SU-DHL-6 (cell line): ENCODE measurements around the gene SKAP2.

Source experiments
- H2AFZ ChIP-seq: fragments of 200-600 bp; sonication (generic); 2 replicates; pipeline ENCODE4 v1.6.1; 2014; ENCODE audit warnings: low read depth, mild to moderate bottlenecking, moderate library complexity, mixed read lengths, antibody characterized with exemption, low read length; ENCODE audit not compliant: severe bottlenecking
- H3F3A ChIP-seq: fragments of 200-600 bp; shearing (Covaris generic); 2 replicates; pipeline ENCODE4 v1.6.0; 2016; ENCODE audit warnings: antibody characterized with exemption, mild to moderate bottlenecking; ENCODE audit not compliant: insufficient read depth
- H3K27ac ChIP-seq: fragments of 200-600 bp; sonication (generic); 2 replicates; pipeline ENCODE4 v1.5.1; 2016; ENCODE audit warnings: low read depth, mild to moderate bottlenecking, low read length, moderate library complexity, mixed read lengths
- H3K27me3 ChIP-seq: fragments of 200-600 bp; sonication (generic), shearing (Covaris generic); 2 replicates; pipeline ENCODE4 v1.6.0; 2014; ENCODE audit warnings: mild to moderate bottlenecking, low read length
- H3K36me3 ChIP-seq: fragments of 200-600 bp; sonication (generic); 2 replicates; pipeline ENCODE4 v1.6.1; 2014; ENCODE audit warnings: mild to moderate bottlenecking, low read length, mixed read lengths
- H3K4me2 ChIP-seq: fragments of 300-600, 200-600 bp; shearing (Covaris generic), sonication (generic); 2 replicates; pipeline ENCODE4 v1.6.0; 2014; ENCODE audit warnings: low read length, low read depth, mild to moderate bottlenecking; ENCODE audit not compliant: poor library complexity, severe bottlenecking
- H3K4me3 ChIP-seq: fragments of 200-600 bp; sonication (generic); 2 replicates; pipeline ENCODE4 v1.5.1; 2014; ENCODE audit warnings: antibody characterized with exemption, low read length, mild to moderate bottlenecking, mixed read lengths; ENCODE audit not compliant: insufficient read depth, poor library complexity, severe bottlenecking
- H3K79me2 ChIP-seq: fragments of 200-600 bp; sonication (generic); 2 replicates; pipeline ENCODE4 v1.6.1; 2014; ENCODE audit warnings: mild to moderate bottlenecking, low read length, moderate library complexity; ENCODE audit not compliant: insufficient read depth
- H3K9ac ChIP-seq: fragments of 200-600 bp; sonication (generic); 2 replicates; pipeline ENCODE4 v1.7.0; 2014; ENCODE audit warnings: mild to moderate bottlenecking, low read length
- H3K9me2 ChIP-seq: fragments of 200-600 bp; sonication (generic); replicated peaks from 2 replicates; pipeline ENCODE4 v1.6.1; 2014; ENCODE audit warnings: low read length; ENCODE audit not compliant: insufficient read depth
- H3K9me3 ChIP-seq: fragments of 200-600 bp; sonication (generic); 2 replicates; pipeline ENCODE4 v1.6.1; 2014; ENCODE audit warnings: low read length, mixed read lengths; ENCODE audit not compliant: insufficient read depth
- H4K20me1 ChIP-seq: fragments of 200-600 bp; sonication (generic); 2 replicates; pipeline ENCODE4 v1.6.1; 2014; ENCODE audit warnings: low read depth, mild to moderate bottlenecking, antibody characterized with exemption, low read length, moderate library complexity, mixed read lengths
- CTCF ChIP-seq: fragments of 200-600 bp; sonication (generic); IDR thresholded peaks from one replicate; pipeline ENCODE4 v1.5.1; 2017; ENCODE audit warnings: antibody characterized with exemption, mild to moderate bottlenecking, low read length, moderate library complexity; ENCODE audit not compliant: insufficient read depth, poor library complexity, severe bottlenecking
- EZH2phosphoT487 ChIP-seq: fragments of 200-600 bp; sonication (generic), shearing (Covaris generic); conservative IDR thresholded peaks from 2 replicates; pipeline ENCODE4 v1.6.1; 2018; ENCODE audit warnings: mild to moderate bottlenecking, antibody characterized with exemption, low read length, moderate library complexity, mixed read lengths

The SKAP2 gene

GRCh38 chr7:26624431-26624830, 240.0 kb downstream of the SKAP2 start:
- no peaks in the 10 kb centered on the region for H3K27me3 ChIP-seq
- H2AFZ ChIP-seq: no peak overlapping the region
- no peak for TF ChIP-seq CTCF
- TF ChIP-seq EZH2phosphoT487: no peak
- no peaks in the 10 kb centered on the region for H3K36me3 ChIP-seq
- H3K79me2 ChIP-seq: no peaks in the 10 kb centered on the region
- H3K9ac ChIP-seq: no peak overlapping the region
- no peaks in the 10 kb centered on the region for H3F3A ChIP-seq
- H4K20me1 ChIP-seq: no peaks in the 10 kb centered on the region
- H3K27ac ChIP-seq: no peak overlapping the region
- H3K4me3 ChIP-seq: no peak overlapping the region
- no peaks in the 10 kb centered on the region for H3K9me2 ChIP-seq
- H3K9me3 ChIP-seq: no peaks in the 10 kb centered on the region
- no peak overlapping the region for H3K4me2 ChIP-seq

GRCh38 chr7:26620352-26620751, 244.0 kb downstream of the SKAP2 start:
- Histone ChIP-seq H2AFZ (no peak overlapping the region), H3K9ac (no peak overlapping the region), H3K9me2 (no peaks in the 10 kb centered on the region)

GRCh38 chr7:26619348-26619984, 244.9 kb downstream of the SKAP2 start:
- H3K36me3 ChIP-seq: no peaks in the 10 kb centered on the region
- no peaks in the 10 kb centered on the region for H3K9me2 ChIP-seq
- H2AFZ ChIP-seq: no peak overlapping the region
- H3K79me2 ChIP-seq: no peaks in the 10 kb centered on the region
- no peaks in the 10 kb centered on the region for H3F3A ChIP-seq
- H3K9me3 ChIP-seq: no peaks in the 10 kb centered on the region
- H3K4me2 ChIP-seq: no peak overlapping the region
- no peak overlapping the region for H3K9ac ChIP-seq
- no peaks in the 10 kb centered on the region for H4K20me1 ChIP-seq
- no peak overlapping the region for H3K4me3 ChIP-seq
- no peaks in the 10 kb centered on the region for H3K27me3 ChIP-seq
- no peak overlapping the region for H3K27ac ChIP-seq
- no peak for TF ChIP-seq CTCF
- TF ChIP-seq EZH2phosphoT487: no peak

More at GRCh38 chr7:26620352-26620751, 244.0 kb downstream of the SKAP2 start:
- TF ChIP-seq EZH2phosphoT487 (no peak), CTCF (peak; percentile 24)
- Histone ChIP-seq H4K20me1 (no peaks in the 10 kb centered on the region), H3K4me2 (no peak overlapping the region), H3K4me3 (no peak overlapping the region), H3K36me3 (no peaks in the 10 kb centered on the region), H3K27me3 (no peaks in the 10 kb centered on the region), H3K79me2 (no peaks in the 10 kb centered on the region), H3K27ac (no peak overlapping the region), H3K9me3 (no peaks in the 10 kb centered on the region), H3F3A (no peaks in the 10 kb centered on the region)
